ENCODE measurements around the gene ADRM1.

The ADRM1 gene, protein sequence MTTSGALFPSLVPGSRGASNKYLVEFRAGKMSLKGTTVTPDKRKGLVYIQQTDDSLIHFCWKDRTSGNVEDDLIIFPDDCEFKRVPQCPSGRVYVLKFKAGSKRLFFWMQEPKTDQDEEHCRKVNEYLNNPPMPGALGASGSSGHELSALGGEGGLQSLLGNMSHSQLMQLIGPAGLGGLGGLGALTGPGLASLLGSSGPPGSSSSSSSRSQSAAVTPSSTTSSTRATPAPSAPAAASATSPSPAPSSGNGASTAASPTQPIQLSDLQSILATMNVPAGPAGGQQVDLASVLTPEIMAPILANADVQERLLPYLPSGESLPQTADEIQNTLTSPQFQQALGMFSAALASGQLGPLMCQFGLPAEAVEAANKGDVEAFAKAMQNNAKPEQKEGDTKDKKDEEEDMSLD

DNA sequence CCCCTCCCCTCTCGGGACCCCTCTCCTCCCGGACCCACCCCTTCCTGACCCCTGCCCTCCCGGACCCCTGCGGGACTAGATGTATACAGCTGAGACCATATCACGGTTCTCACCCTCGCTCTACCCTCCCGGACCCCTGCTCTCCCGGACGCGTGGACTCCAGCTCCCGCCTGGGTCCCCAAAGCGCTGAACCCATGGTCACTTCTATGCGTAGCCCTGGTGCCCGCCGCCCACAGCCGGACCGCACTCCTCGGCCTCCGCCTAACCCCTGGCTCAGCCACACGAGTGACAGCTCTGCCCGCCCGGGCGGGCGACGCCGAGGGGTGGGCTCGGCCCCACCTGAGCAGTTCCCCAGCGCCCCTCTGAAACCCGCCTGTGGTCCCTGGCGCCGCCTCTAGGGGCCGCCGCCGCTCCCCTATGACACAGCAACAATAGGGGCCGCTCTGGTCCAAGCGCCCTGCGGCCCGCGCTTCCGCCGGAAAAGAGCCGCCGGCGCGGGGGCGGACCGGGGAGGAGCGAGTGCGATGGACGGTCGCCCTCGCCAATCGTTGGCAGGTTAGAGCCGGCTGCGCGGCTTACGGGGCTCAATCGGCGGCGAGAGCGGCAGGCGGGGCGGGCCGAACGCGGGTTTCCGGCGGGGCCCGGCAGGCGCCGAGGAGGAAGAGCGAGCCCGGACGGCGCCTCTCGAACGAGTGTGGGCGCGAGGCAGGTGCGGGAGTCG, at the start of gene ADRM1:
ADRM1 (plus strand) TSS at position 657 of the 721 bp plus-strand sequence. CDS start 572 bp downstream, outside the sequence.
- peak; percentile 89 to 95 (median 92) for DNase-seq

DNA sequence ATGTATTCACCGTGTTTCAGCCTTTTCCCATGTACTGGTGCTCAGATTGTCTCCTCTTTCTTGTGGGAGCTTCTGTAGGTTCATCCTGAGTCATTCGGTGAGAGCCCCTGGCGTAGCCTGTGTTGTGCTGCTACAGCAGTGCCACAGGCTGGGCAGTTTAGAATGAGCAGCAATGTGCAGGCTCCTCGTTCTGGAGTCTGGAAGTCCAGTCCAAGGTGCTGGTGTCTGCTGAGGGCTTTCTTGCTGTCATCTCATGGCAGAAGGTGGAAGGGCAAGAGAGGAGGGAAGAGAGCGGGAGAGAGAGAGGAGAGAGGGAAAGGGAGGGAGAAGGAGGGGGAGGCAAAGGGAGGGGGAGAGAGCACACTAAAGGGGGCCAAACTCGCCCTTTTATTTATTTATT, 49.4 kb upstream of the ADRM1 start:
- no peak for DNase-seq

DNA sequence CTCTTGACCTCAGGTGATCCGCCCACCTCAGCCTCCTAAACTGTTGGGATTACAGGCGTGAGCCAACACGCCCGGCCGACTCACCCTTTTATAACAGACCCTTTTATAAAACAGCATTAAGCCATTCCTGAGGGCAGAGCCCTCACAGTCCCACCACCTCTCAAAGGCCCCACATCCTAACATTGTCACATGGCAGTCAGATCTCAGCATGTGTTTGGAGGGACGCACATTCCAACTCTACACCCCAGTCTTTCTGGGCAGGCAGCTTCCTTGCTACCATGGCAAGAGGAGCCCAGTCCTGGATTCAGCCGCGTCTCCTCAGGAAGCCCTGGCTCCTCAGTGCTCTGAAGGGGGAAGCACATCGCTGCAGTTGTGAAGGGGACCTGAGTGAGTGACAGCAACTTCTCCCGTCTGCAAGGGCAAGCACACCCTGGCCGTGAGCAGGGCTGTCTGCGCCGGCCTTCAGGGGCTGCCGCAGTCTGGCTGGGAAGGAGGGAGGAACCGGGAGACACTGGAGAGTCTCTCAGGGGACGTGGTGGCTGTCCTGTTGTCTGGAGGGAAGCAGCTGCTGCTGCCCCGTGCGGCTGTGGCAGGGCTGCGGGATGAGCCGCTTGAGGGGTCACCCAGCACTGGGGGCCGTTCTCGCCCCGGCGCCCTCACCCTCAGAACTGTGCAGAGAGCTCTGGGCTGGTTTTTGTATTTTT, 48.6 kb upstream of the ADRM1 start:
- DNase-seq: no peak

DNA sequence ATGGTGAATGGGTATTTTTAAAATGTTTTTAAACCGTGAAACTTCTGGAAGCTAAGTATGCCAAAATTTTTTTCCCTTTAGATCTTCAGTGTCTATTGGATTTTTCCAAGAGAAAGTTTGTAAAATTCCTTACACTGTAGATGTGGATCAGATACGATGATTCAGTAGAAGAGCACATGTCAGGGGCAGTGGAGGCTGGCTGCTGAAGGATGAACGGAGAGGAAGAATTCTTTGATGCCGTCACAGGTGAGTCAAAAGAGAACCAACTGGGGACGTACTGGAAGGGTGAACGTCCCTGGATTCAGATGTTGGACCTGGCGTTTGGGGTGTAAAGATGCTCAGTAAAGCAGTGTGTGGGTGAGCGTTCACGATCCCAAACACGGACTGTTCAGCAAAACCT, 46.8 kb upstream of the ADRM1 start:
- DNase-seq: no peak

DNA sequence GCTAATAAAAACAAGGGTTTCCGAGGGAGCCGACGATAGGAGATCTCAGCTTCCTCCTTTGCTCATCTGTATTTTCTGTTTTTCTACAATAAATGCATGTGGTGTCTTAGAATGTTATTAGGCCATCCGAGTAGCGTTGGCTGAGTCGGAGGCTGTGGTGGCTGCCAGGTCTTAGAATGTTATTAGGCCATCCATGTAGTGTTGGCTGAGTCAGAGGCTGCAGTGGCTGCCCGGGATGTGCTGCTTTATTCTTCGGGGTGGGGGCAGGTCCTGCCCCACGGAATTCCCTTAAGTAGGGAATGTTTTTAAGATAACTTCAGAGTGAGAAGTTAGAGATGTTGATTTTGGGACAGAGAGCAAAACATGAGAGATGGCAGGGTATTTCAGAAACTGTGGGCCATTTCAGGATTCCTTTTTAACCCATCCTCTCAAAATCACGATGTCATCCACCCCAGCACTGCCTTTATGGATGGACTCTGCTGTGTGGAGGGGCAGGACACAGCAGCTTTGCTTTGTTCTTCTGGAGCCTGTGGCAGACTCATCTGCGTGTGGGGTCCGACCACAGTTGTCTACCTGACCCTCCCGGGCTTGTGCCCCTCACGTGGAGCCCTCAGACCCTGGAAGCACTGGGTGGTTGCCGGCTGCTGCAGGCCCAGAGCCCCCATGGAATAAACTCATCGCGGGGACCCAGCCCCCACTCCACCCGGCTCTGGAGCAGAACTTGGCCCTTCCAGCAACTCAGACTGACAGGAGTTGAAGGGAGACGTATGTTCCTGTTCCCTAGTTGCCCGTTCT, 44.1 kb upstream of the ADRM1 start:
- DNase-seq: no peak

DNA sequence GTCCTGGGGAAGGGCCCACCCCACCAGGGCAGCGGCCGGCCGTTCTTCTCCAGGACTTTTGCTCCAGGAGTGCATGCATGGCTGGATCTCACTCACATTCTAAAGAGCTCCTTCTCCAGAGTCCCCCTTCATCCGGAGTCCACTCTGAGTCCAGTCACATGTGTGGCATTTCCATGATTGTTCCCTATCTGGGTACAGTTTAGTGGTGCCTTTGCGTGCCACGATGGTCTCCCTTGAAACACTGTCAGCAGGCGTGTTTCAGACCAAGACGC, 43.6 kb upstream of the ADRM1 start:
- DNase-seq: no peak

DNA sequence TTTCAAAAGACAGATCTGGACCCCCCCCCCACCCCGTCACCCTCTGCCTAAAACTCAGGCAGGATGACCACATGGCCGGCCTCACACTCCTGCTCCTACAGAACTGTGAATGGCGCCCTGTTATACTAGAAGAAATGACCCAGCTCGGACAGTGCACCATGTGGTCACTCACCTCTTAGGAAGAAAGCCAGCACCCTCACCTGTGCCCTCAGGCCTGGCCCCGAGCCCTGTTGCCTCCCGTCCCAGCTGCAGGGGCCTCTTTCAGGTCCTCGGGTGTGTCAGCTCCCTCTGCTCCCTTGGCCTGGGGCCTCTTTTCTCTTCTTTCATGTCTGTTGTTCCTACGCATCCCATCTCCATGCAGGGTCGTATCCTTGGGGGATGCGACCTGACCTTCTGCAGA, 40.7 kb upstream of the ADRM1 start:
- DNase-seq: no peak

DNA sequence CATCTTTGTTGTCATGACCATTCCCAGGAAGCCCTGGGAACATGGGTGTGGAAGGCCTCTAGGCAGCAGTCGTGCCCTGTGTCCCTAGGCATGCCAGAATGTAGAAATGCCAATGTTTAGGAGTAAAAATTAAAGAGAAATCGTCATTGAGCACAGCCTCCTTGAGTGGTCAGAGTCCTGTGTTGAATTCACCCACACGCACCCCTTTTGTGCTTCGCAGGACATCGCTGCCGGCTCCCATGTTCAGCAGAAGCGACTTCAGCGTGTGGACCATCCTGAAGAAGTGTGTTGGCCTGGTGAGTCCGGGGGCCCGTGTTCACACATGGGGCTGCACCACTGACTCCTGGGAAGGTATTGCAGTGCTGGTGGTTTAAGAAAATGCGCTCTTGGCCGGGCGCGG, 39.4 kb upstream of the ADRM1 start:
- no peak for DNase-seq

DNA sequence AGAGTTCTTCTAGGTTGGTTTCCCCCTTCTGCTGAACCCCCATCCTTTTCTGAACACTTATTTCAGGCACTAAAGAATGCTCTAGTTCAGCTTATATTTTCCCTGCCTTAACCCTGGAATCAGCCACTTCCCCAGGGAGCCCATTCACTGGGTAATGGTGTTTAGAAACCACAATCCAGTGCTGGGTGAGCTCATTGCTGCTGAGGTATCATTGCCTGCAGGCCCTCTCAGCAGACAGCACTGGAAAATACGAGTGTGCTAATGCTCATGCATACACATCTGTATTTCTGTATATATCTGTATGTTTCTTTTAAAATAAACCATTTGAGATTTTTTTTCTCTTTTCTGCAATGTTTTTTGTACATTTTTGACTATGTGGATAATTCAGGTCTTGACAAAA, 37.4 kb upstream of the ADRM1 start:
- no peak for DNase-seq

DNA sequence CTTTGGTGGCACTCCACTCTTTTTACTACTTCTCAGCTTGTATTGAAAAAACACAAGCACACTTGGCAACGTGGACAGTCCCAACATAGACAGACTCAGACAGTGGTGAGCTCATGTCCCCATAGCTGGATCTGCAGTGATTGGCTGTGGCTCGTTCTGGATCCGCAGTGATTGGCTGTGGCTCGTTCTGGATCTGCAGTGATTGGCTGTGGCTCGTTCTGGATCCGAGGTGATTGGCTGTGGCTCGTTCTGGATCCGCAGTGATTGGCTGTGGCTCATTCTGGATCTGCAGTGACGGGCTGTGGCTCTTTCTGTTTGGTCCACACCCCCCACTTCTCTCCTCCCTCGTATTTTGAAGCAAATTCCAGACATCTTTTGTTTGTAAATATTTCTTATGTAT, 36.5 kb upstream of the ADRM1 start:
- no peak for DNase-seq

DNA sequence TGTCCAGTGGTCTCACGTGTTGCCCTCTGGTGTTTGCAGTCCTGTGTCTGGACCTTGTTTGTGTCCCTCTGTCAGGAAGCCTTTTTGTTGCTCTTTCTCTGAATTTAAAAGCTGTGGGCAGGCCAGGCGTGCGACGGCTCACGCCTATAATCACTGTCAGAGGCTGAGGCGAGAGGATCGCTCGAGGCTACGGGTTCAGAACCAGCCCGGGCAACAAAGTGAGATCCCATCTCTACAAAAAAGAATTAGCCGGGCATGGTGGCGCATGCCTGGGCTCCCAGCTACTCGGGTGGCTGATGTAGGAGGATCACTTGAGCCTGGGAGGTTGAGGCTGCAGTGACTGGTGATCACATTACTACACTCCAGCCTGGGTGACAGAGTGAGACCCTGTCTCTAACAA, 35.9 kb upstream of the ADRM1 start:
- DNase-seq: no peak

DNA sequence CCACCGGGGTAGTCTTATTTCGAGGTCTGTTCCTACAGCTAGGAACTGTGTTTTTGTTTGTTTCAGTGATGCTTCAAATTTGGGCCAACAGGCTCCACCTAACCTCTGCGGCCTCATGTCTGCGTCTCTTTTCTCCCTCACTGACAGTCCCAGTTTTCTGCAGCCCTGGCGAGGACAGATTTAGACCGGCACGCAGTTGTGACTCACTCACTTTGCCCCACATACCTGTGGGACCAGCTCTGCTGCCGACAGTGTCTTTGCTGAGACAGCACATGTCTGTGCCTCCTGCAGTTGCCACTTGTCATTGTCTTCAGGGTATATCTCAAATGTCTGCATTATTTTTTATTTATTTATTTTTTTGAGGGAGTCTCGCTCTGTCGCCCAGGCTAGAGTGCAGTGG, 35.3 kb upstream of the ADRM1 start:
- DNase-seq: no peak

DNA sequence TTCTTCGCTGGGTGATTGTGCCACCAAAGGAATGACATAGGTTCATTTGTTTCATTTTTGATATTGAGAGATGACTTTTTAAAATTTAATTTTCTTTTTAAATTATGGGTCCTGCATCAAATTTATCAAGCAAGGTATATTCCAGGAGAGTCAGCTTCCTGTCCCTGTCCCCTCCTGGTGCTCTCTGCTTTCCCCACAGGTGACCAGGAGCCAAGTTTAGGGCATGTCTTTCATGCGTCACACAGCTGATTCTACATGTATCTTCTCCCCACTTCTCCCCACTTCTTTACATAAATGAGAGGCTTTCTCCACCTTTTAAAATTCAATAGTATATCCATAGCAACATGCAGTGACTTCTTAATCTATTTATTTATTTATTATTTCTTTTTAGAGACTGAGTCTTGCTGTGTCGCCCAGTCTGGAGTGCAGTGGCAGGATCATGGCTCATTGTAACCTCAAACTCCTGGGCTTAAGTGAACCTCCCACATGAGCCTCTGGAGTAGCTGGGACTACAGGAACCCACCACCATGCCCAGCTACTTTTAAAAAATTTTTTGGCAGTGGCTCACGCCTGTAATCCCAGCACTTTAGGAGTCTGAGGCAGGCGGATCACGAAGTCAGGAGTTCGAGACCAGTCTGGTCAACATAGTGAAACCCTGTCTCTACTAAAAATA, 34.4 kb upstream of the ADRM1 start:
- DNase-seq: no peak

DNA sequence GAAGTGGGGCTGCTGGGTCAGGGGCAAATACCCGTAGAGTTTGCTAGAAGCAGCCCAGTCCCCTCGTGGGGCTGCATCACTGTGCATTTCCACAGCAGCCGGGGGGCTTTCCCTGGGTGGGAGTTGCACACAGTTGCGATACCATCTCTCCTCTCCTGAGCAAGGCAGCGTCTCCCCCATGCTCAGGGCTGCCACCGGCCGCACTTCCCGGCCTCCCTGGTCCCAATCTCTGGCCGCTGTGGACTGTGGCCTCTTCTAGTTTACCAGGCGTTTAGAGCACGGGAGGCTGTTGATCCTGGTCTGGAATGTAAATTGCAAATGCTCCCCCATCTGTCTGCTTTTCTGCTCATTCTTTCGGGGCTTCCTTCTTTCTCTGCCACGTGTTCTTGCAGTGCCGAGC, 33.4 kb upstream of the ADRM1 start:
- no peak for DNase-seq

DNA sequence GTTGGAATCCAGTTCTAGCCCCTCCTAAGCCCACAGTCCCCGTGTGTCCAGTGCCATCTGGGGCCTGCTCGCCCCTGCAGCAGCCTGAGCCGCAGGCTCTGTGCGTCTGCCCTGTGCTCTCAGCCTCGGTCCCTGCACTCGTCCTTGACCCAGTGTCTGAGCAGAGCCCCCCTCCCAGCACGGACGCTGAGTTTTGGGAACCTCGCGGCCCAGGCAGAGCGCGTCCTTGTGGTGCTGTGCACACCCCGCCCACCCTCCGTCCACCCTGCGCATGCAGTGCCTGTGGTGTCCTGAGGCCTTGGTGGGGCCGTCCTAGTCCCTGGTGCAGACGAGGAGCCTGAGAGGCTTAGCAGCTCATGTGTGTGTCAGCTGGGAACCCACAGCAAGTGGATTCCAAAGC, 32.9 kb upstream of the ADRM1 start:
- DNase-seq: no peak

DNA sequence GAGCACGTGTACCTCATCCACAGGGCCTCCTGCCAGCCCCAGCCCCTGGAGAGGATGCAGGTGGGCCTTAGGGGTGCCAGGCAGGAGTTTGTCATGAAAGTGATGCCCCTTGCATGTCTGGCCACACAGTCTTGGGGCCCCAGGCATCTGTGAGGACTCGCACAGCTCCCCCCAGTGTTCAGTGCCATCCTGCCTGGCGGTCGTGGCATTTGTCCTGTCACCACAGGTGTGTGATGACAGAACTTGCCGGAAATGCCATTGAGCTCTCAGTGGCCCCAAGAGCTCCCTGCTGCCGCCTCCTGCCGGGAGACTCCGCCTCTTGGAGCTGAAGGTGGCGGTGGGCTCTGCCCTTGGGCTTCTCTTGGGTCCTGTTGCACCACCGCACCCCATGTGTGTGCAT, 30.6 kb upstream of the ADRM1 start:
- no peak for DNase-seq

DNA sequence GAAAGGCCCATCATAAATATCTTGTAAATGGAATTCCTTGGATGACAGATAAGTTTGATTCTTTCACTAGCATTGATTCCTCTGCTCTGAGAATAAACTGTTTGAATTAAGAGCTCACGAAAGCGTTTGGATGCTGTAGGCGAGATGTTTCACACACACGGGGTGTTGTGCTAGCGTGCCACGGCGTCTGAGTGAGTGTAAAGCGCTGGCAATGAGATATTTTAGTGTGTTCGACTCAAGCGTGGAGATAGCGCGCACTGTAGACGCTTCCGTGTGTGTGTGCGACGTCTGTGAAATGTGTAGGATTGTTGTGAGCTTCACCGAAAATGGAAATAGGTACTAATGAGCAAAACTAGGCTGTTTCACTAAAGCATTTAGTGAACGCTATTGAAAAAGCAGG, 29.4 kb upstream of the ADRM1 start:
- no peak for DNase-seq

DNA sequence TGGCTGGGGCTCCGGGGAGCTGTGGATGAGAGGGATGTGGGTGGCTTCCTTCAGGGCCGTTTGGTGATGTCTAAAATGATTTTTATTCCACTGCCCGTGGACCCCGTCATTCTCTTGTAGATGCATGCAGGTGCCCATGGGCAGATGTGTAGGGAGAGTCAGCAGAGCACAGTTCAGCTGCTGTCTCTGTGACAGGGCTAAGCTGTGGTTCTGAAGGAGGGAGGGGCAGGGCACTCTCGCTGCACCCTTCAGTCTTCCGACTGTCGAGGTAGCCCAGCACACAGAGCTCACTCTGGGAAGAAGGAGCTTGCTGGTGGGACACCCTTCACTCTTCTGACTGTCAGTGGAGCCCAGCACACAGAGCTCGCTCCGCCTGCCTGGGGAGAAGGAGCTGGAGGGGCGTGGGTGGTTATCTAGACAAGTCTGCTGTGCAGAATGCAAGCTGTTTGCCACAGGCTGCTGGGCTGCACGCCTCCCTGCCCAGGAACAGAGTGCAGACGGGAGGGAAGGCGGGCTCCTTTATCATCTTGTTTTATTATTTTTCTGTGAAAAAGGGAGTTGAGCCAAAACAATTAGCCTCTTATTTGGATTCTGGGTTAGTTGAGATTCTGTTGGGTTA, 28.4 kb upstream of the ADRM1 start:
- no peak for DNase-seq

DNA sequence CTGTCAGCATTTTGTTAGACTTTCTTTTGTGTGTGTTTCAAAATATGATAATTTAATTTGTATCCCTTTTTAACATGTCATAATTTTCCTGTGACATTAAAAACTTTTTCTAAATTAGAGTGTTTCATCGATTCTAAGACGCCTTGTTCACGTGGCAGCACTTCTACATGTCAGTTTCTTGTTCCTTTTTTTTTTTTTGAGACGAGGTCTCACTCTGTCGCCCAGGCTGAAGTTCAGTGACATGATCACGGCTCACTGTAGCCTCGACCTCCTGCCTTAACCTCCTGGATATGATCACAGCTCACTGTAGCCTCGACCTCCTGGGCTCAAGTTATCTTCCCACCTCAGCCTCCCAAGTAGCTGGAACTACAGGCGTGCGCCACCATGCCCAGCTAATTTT, 27.6 kb upstream of the ADRM1 start:
- DNase-seq: no peak

DNA sequence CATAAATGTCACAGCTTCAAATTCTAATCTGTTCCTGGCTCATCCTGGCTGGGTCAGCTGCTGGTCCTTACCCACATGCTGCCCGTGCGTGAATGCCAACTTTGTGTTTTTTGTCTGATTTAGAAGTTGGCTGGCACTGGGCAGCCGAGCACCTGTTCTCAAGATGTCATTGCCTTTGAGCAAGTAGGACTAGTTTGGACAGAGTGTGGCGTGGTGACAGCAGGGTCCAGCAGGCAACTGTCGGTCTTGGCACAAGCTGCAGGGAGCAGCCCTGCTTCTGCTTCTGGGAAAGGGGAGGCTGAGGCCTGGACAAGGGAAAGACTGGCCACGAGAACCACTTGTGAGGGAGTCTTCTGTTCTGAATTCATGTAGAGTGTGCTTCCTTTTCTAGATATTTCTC, 26.4 kb upstream of the ADRM1 start:
- no peak for DNase-seq

DNA sequence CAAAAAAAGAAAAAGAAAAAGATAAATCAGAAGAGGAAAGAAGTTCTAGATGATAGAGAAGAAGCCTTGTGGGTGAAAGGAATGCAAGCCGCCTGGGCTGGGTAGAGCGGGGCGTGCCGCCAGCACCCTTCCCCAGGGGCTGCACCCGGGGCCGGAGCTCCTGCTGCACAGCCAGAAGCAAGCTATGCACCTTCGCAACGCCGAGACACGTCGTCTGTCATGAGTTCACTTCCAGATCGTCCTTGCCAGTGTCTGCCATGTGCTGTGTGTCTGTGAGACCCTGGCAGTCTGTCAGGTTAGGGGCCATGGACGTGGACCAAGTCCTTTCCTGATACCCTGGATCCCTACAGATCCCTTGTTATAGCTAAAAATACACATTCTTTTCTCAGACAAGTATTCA, 25.5 kb upstream of the ADRM1 start:
- no peak for DNase-seq

DNA sequence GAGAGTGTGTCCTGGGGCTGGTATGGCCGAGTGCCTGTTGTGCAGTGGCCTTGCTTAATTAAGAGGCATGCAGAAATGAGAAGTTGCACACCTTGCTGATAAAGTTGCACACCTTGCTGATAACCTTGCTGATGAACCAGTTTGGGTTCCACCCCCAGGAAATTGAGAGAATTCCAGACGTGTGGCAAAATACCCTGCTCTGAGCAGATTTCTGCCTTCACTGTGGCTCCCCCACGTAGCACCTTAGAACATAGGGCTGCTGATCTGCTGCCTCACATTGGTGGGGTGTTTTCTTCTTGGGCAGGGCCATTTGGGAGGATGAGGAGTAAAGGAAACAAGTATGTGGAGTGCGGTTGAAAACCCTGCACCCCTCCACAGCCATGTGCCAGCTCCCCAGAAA, 22.5 kb upstream of the ADRM1 start:
- DNase-seq: no peak
